HL-60 (cell line): ENCODE data around the gene TMEM123.

Experiments
- DNase-seq, 2 experiments: peaks; one replicate each; pipeline ENCODE4 v3.0.0-alpha.2; 2010 to 2020; ENCODE audit warnings: low read depth in 1 of 2, low spot score in 1 of 2
- H3K27ac ChIP-seq: fragments of 250-450 bp; sonication (Bioruptor Pico); replicated peaks from 2 replicates; pipeline ENCODE4 v1.5.1; 2020; ENCODE audit warnings: mild to moderate bottlenecking, moderate library complexity
- H3K27me3 ChIP-seq: fragments of 250-450 bp; sonication (Bioruptor Pico); 2 replicates; pipeline ENCODE4 v1.5.1; 2021; ENCODE audit warnings: mild to moderate bottlenecking, moderate library complexity; ENCODE audit not compliant: insufficient read depth, poor library complexity, severe bottlenecking
- H3K4me3 ChIP-seq: replicated peaks from 2 replicates; pipeline ENCODE4 v1.5.1; 2011; ENCODE audit warnings: mild to moderate bottlenecking, control low read depth, low read length; ENCODE audit not compliant: insufficient read depth
- GABPA ChIP-seq: IDR thresholded peaks from 2 replicates; pipeline ENCODE4 v1.6.1; 2012; ENCODE audit warnings: low read depth
- POLR2AphosphoS5 ChIP-seq: IDR thresholded peaks from 2 replicates; pipeline ENCODE4 v1.6.1; 2012; ENCODE audit warnings: low read depth
- SPI1 ChIP-seq: IDR thresholded peaks from 2 replicates; pipeline ENCODE4 v1.6.1; 2012; ENCODE audit warnings: low read depth, mild to moderate bottlenecking, borderline replicate concordance
- TF ChIP-seq, protein P1 (sequence below): IDR thresholded peaks from 2 replicates; pipeline ENCODE4 v1.6.1; 2012; ENCODE audit warnings: low read depth; ENCODE audit not compliant: insufficient replicate concordance
- TF ChIP-seq, protein P2 (sequence below): IDR thresholded peaks from one replicate; pipeline ENCODE4 v1.5.1; 2011; ENCODE audit warnings: low read length, control low read depth, inconsistent platforms; ENCODE audit not compliant: insufficient read depth

The TMEM123 gene

DNA sequence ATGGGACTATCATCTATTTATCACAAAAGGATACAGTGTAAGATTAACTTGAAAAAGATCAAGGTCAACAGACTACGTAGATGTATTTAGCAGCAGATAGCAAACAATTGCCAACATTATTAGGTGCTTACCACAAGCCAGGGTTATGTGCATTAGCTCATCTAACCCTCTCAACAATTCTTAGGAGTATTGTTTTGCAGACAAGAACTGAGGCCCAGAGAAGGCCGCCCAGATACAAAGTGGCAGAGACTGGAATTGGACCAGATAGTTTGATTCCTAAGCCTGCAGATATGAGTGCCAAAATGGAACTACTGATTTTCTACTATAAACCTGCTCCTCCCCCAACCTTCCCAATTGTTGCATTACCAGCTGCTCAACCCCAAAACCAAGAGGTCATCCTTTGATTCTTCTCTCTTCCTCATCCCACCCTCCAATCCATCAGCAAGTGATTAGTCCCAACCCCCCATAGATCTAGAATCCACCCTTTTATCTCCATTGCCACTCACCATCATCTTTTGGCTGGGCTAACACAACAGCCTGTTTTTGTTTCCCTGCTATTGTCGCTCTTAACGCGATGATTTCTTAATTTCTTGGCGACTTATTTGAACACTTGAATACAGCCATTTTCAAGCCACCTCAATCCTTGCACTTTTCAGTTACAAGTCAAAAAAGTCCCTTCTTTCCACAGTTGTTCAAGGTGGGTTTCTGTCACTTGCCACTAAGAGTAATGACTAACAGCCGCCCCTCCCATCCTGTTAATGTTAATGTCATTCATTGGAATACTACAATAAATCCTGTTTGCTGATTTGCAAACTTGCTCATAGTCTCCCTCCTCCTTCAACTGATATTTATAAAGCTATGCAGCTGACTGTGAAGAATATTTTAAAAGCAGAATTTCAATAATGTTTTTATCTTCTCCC, 2.7 kb downstream of the TMEM123 start:
- peak overlapping the region; percentile 52 for H3K27ac ChIP-seq
- peak overlapping the region; percentile 87 for H3K4me3 ChIP-seq
- no peak for DNase-seq
- H3K27me3 ChIP-seq: no peaks in the 10 kb centered on the region
- TF ChIP-seq POLR2AphosphoS5 (no peak), SPI1 (no peak), GABPA (no peak)
- TF ChIP-seq, protein P1, sequence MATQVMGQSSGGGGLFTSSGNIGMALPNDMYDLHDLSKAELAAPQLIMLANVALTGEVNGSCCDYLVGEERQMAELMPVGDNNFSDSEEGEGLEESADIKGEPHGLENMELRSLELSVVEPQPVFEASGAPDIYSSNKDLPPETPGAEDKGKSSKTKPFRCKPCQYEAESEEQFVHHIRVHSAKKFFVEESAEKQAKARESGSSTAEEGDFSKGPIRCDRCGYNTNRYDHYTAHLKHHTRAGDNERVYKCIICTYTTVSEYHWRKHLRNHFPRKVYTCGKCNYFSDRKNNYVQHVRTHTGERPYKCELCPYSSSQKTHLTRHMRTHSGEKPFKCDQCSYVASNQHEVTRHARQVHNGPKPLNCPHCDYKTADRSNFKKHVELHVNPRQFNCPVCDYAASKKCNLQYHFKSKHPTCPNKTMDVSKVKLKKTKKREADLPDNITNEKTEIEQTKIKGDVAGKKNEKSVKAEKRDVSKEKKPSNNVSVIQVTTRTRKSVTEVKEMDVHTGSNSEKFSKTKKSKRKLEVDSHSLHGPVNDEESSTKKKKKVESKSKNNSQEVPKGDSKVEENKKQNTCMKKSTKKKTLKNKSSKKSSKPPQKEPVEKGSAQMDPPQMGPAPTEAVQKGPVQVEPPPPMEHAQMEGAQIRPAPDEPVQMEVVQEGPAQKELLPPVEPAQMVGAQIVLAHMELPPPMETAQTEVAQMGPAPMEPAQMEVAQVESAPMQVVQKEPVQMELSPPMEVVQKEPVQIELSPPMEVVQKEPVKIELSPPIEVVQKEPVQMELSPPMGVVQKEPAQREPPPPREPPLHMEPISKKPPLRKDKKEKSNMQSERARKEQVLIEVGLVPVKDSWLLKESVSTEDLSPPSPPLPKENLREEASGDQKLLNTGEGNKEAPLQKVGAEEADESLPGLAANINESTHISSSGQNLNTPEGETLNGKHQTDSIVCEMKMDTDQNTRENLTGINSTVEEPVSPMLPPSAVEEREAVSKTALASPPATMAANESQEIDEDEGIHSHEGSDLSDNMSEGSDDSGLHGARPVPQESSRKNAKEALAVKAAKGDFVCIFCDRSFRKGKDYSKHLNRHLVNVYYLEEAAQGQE: no peak
- TF ChIP-seq, protein P2, sequence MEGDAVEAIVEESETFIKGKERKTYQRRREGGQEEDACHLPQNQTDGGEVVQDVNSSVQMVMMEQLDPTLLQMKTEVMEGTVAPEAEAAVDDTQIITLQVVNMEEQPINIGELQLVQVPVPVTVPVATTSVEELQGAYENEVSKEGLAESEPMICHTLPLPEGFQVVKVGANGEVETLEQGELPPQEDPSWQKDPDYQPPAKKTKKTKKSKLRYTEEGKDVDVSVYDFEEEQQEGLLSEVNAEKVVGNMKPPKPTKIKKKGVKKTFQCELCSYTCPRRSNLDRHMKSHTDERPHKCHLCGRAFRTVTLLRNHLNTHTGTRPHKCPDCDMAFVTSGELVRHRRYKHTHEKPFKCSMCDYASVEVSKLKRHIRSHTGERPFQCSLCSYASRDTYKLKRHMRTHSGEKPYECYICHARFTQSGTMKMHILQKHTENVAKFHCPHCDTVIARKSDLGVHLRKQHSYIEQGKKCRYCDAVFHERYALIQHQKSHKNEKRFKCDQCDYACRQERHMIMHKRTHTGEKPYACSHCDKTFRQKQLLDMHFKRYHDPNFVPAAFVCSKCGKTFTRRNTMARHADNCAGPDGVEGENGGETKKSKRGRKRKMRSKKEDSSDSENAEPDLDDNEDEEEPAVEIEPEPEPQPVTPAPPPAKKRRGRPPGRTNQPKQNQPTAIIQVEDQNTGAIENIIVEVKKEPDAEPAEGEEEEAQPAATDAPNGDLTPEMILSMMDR: no peak

DNA sequence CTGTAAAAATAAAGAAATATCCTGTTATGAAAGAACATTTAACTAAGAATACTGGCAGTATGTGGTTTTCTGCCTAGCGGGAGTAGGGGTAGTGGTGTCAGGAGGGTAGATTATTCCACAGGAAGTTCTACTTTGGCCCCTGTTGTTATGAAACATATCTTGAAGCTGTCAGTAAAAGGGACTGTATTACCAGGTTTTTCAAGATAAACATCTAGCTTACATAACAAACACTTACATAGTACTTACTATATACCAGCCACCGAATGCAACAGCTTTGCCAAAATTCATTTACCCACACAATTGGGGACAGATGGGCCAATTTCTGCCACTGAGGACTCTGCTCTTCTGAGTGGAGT, 3.7 kb downstream of the TMEM123 start:
- H3K4me3 ChIP-seq: no peak overlapping the region; the same call in 1 of the 2 replicates
- TF ChIP-seq, protein P2: no peak
- TF ChIP-seq POLR2AphosphoS5: peak; percentile 54; the same call in 1 of the 2 replicates
- H3K27me3 ChIP-seq: no peaks in the 10 kb centered on the region
- DNase-seq: peak in 1 of 2 experiments; percentile 77
- peak overlapping the region; percentile 52 for H3K27ac ChIP-seq

DNA sequence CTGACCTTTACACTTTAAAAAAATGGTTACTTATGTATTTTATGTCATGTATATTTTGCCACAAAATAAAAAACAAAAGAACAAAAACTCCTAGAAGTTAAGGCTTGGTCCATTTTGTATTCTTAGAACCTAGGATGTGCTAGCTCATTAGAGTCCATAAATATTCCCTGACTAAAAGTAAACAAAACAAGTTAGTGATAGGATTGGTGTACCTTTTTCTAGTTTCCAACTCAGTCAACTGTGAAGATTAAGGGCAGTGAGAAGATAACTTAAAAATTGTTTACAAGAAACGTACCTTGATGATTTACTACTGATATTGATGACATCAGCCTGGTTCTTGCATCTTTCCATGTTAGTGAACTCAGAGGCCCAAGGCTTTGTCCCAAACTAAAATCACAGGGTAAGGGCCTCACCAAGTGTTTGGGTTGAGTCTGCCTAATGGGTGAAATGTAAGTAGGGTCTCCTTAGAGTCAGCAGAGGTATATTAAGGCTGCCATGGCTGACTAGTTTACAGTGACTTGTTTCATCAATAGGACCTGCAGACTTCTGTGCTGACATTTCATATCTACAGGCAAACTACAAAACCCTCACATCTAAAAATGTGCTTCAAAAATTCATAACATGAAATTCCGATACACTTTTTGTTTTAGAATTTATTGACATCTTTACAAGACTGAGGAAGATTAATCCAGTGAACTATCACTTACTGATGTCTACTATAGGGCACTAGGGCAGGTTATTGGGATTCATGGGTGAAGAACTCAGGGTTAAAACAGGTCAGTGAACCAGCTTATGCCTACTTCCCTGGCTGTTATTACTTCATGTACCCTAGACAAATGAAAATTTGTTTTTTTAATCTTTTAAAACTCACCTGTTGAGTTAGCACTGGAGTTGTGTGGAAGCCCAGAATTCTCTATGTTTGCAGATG, 4.4 kb downstream of the TMEM123 start:
- DNase-seq: no peak
- Histone ChIP-seq H3K4me3 (no peak overlapping the region), H3K27ac (peak overlapping the region; percentile 52), H3K27me3 (no peaks in the 10 kb centered on the region)
- TF ChIP-seq GABPA: no peak
- TF ChIP-seq, protein P2: no peak
- no peak for TF ChIP-seq POLR2AphosphoS5
- no peak for TF ChIP-seq SPI1
- TF ChIP-seq, protein P1: no peak
